Stimulated activated CD8-positive, alpha-beta memory T cell treated with anti-CD3 and anti-CD28 coated beads, Interleukin-4, amount 100 ng/mL, for 24 hours (primary cell): ENCODE measurements around the gene MYO5A.
"Not testable (repeated sequence)": the region's sequence is repeated elsewhere in the genome, so short reads cannot be mapped to it uniquely, and the experiment has no call there.

Experiments
- DNase-seq: peaks from one replicate; pipeline ENCODE4 v3.0.0-alpha.2; 2020; ENCODE audit warnings: low read depth

The MYO5A gene

GRCh38 chr15:52463638-52464037 lies 65.0 kb downstream of the MYO5A start:
- DNase-seq = no peak

GRCh38 chr15:52462806-52463360 lies 65.8 kb downstream of the MYO5A start:
- DNase-seq = no peak

- not testable (repeated sequence) for DNase-seq
These were observed 69.0 kb downstream of the MYO5A start for GRCh38 chr15:52459701-52460100.

- not testable (repeated sequence) for DNase-seq
These were observed 69.4 kb downstream of the MYO5A start for GRCh38 chr15:52459265-52459664.

- DNase-seq = no peak
These were observed 80.4 kb downstream of the MYO5A start for GRCh38 chr15:52448011-52448890.

GRCh38 chr15:52445954-52446353 lies 82.7 kb downstream of the MYO5A start:
- DNase-seq = no peak

- no peak for DNase-seq
These were observed 83.1 kb downstream of the MYO5A start for GRCh38 chr15:52445553-52445952.

GRCh38 chr15:52443205-52443604 lies 85.5 kb downstream of the MYO5A start:
- DNase-seq = not testable (repeated sequence)

GRCh38 chr15:52441841-52442240 lies 86.8 kb downstream of the MYO5A start:
- no peak for DNase-seq

GRCh38 chr15:52440946-52441345 lies 87.7 kb downstream of the MYO5A start:
- DNase-seq = no peak

- DNase-seq = no peak
These were observed 88.3 kb downstream of the MYO5A start for GRCh38 chr15:52440414-52440813.

- DNase-seq = no peak
These were observed 89.2 kb downstream of the MYO5A start for GRCh38 chr15:52439470-52439869.

GRCh38 chr15:52439042-52439441 lies 89.6 kb downstream of the MYO5A start:
- DNase-seq = not testable (repeated sequence)

GRCh38 chr15:52438047-52438446 lies 90.6 kb downstream of the MYO5A start:
- no peak for DNase-seq

- DNase-seq = no peak
These were observed 91.0 kb downstream of the MYO5A start for GRCh38 chr15:52437646-52438045.

- DNase-seq = no peak
These were observed 91.7 kb downstream of the MYO5A start for GRCh38 chr15:52436981-52437380.

GRCh38 chr15:52434885-52435284 lies 93.8 kb downstream of the MYO5A start:
- no peak for DNase-seq

- DNase-seq = no peak
These were observed 100.4 kb downstream of the MYO5A start for GRCh38 chr15:52428297-52428696.

- DNase-seq = no peak
These were observed 100.9 kb downstream of the MYO5A start for GRCh38 chr15:52427804-52428203.

GRCh38 chr15:52424856-52425431 lies 103.7 kb downstream of the MYO5A start:
- DNase-seq = no peak

- DNase-seq = no peak
These were observed 104.8 kb downstream of the MYO5A start for GRCh38 chr15:52423852-52424251.

- DNase-seq = no peak
These were observed 106.7 kb downstream of the MYO5A start for GRCh38 chr15:52422001-52422400.

GRCh38 chr15:52421029-52421428 lies 107.7 kb downstream of the MYO5A start:
- no peak for DNase-seq
